Neural cell (in vitro differentiated cells): ENCODE measurements around the gene CGB8. TPM values are rescaled to one million over a fixed set of nuclear protein-coding genes. Genes with fewer than 3 reads are reported as not detected.

ENCODE experiments used
- H2AFZ ChIP-seq: fragments of 200-600, 300-800 bp; sonication (generic), shearing (Covaris generic); 2 replicates; pipeline ENCODE4 v1.6.0; 2014; ENCODE audit warnings: low read depth, mild to moderate bottlenecking, antibody characterized with exemption, low read length, moderate library complexity
- H3F3A ChIP-seq: fragments of 200-600 bp; shearing (Covaris generic); 2 replicates; pipeline ENCODE4 v1.6.1; 2016; ENCODE audit warnings: mild to moderate bottlenecking, moderate library complexity, mixed read lengths, antibody characterized with exemption, low read length; ENCODE audit not compliant: insufficient read depth, poor library complexity, severe bottlenecking
- H3K27ac ChIP-seq: fragments of 200-600, 300-800 bp; sonication (generic), shearing (Covaris generic); 2 replicates; pipeline ENCODE4 v1.5.1; 2014; ENCODE audit warnings: mild to moderate bottlenecking, low read length, moderate library complexity
- H3K27me3 ChIP-seq: fragments of 300-800, 200-600 bp; sonication (generic), shearing (Covaris generic); 2 replicates; pipeline ENCODE4 v1.6.0; 2014; ENCODE audit warnings: mild to moderate bottlenecking, low read depth, low read length, moderate library complexity; ENCODE audit not compliant: insufficient read depth
- H3K36me3 ChIP-seq: fragments of 300-800, 200-600 bp; sonication (generic), shearing (Covaris generic); 2 replicates; pipeline ENCODE4 v1.5.1; 2014; ENCODE audit warnings: mild to moderate bottlenecking, antibody characterized with exemption, low read length, moderate library complexity; ENCODE audit not compliant: insufficient read depth
- H3K4me2 ChIP-seq: fragments of 300-800, 200-600 bp; sonication (generic), shearing (Covaris generic); 2 replicates; pipeline ENCODE4 v1.6.0; 2014; ENCODE audit warnings: mild to moderate bottlenecking, low read length
- H3K4me3 ChIP-seq: fragments of 300-800, 200-600 bp; sonication (generic), shearing (Covaris generic); 2 replicates; pipeline ENCODE4 v1.5.1; 2014; ENCODE audit warnings: mild to moderate bottlenecking, low read length, moderate library complexity
- H3K79me2 ChIP-seq: fragments of 200-600 bp; shearing (Covaris generic); replicated peaks from 2 replicates; pipeline ENCODE4 v1.6.0; 2014; ENCODE audit warnings: mild to moderate bottlenecking, low read length, moderate library complexity; ENCODE audit not compliant: insufficient read depth
- H3K9ac ChIP-seq: fragments of 300-800, 200-600 bp; sonication (generic), shearing (Covaris generic); 2 replicates; pipeline ENCODE4 v1.6.1; 2016; ENCODE audit warnings: mild to moderate bottlenecking, low read length, mixed read lengths
- H3K9me2 ChIP-seq: fragments of 200-600 bp; shearing (Covaris generic); 2 replicates; pipeline ENCODE4 v1.6.1; 2016; ENCODE audit warnings: mild to moderate bottlenecking, low read length, mixed read lengths; ENCODE audit not compliant: insufficient read depth
- H3K9me3 ChIP-seq: fragments of 200-600, 300-800 bp; sonication (generic), shearing (Covaris generic); 2 replicates; pipeline ENCODE4 v1.6.1; 2016; ENCODE audit warnings: mild to moderate bottlenecking, mixed run types, low read length, moderate library complexity, mixed read lengths
- H4K20me1 ChIP-seq: fragments of 200-600 bp; shearing (Covaris generic); 2 replicates; pipeline ENCODE4 v1.6.1; 2016; ENCODE audit warnings: mild to moderate bottlenecking, mixed run types; ENCODE audit not compliant: insufficient read depth
- EP300 ChIP-seq: fragments of 450-650 bp; conservative IDR thresholded peaks from 2 replicates; pipeline ENCODE4 v1.6.1; 2014; ENCODE audit warnings: antibody characterized with exemption, mild to moderate bottlenecking, moderate library complexity; ENCODE audit not compliant: poor library complexity, severe bottlenecking
- EZH2 ChIP-seq: fragments of 200-600, 300-800 bp; shearing (Covaris generic), sonication (generic); IDR thresholded peaks from 2 replicates; pipeline ENCODE4 v1.6.1; 2014; ENCODE audit warnings: antibody characterized with exemption, low read length, borderline replicate concordance, mild to moderate bottlenecking; ENCODE audit not compliant: insufficient read depth, poor library complexity, severe bottlenecking
- MXI1 ChIP-seq: fragments of 450-650 bp; conservative IDR thresholded peaks from 2 replicates; pipeline ENCODE4 v1.6.1; 2014; ENCODE audit warnings: antibody characterized with exemption, mild to moderate bottlenecking; ENCODE audit not compliant: poor library complexity, severe bottlenecking
- POLR2AphosphoS5 ChIP-seq: IDR thresholded peaks from 2 replicates; pipeline ENCODE4 v1.6.1; 2012
- RAD21 ChIP-seq: fragments of 450-650 bp; conservative IDR thresholded peaks from 2 replicates; pipeline ENCODE4 v1.6.1; 2014; ENCODE audit warnings: antibody characterized with exemption, mild to moderate bottlenecking, moderate library complexity
- SMC3 ChIP-seq: fragments of 450-650 bp; conservative IDR thresholded peaks from 2 replicates; pipeline ENCODE4 v1.6.1; 2014; ENCODE audit warnings: antibody characterized with exemption, mild to moderate bottlenecking, moderate library complexity; ENCODE audit not compliant: poor library complexity
- TAF1 ChIP-seq: IDR thresholded peaks from 2 replicates; pipeline ENCODE4 v1.6.1; 2012; ENCODE audit warnings: low read depth
- polyA plus RNA-seq: library from polyadenylated mRNA; depleted of rRNA; stranded (reverse); fragments of >200 nt; gene quantifications from 2 replicates; pipeline ENCODE4 v1.2.3, GENCODE V29; 2014
- TF ChIP-seq, protein P1 (sequence below): fragments of 450-650 bp; IDR thresholded peaks from 2 replicates; pipeline ENCODE4 v1.5.1; 2014; ENCODE audit warnings: antibody characterized with exemption, mild to moderate bottlenecking, moderate library complexity; ENCODE audit not compliant: poor library complexity, severe bottlenecking
- TF ChIP-seq, protein P2 (sequence below): IDR thresholded peaks from 2 replicates; pipeline ENCODE4 v1.6.1; 2012; ENCODE audit warnings: borderline replicate concordance

The CGB8 gene
- polyA plus RNA-seq, 1 donor from 2014 or later: not detected

DNA sequence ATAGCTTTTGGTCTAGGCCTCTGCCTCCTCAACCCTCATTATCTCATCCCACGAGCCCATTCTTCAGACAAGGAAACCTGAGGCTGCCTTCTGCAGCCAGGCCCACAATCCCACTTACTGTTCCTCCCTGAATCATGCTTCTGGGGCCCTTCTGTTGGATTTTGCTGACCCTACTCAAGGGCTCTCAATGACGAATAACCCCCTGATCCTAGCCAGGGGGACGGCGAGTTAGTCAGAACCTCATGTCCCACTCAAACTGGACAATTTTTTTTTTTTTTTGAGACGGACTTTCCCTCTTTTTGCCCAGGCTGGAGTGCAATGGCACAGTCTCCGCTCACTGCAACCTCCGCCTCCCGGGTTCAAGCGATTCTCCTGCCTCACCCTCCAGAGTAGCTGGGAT, 26.8 kb downstream of the CGB8 start:
- no peaks in the 10 kb centered on the region for H4K20me1 ChIP-seq
- TF ChIP-seq, protein P1, sequence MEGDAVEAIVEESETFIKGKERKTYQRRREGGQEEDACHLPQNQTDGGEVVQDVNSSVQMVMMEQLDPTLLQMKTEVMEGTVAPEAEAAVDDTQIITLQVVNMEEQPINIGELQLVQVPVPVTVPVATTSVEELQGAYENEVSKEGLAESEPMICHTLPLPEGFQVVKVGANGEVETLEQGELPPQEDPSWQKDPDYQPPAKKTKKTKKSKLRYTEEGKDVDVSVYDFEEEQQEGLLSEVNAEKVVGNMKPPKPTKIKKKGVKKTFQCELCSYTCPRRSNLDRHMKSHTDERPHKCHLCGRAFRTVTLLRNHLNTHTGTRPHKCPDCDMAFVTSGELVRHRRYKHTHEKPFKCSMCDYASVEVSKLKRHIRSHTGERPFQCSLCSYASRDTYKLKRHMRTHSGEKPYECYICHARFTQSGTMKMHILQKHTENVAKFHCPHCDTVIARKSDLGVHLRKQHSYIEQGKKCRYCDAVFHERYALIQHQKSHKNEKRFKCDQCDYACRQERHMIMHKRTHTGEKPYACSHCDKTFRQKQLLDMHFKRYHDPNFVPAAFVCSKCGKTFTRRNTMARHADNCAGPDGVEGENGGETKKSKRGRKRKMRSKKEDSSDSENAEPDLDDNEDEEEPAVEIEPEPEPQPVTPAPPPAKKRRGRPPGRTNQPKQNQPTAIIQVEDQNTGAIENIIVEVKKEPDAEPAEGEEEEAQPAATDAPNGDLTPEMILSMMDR: no peak
- TF ChIP-seq POLR2AphosphoS5 (no peak), EP300 (no peak), MXI1 (no peak), SMC3 (no peak), TAF1 (no peak), EZH2 (no peak), RAD21 (no peak)
- TF ChIP-seq, protein P2, sequence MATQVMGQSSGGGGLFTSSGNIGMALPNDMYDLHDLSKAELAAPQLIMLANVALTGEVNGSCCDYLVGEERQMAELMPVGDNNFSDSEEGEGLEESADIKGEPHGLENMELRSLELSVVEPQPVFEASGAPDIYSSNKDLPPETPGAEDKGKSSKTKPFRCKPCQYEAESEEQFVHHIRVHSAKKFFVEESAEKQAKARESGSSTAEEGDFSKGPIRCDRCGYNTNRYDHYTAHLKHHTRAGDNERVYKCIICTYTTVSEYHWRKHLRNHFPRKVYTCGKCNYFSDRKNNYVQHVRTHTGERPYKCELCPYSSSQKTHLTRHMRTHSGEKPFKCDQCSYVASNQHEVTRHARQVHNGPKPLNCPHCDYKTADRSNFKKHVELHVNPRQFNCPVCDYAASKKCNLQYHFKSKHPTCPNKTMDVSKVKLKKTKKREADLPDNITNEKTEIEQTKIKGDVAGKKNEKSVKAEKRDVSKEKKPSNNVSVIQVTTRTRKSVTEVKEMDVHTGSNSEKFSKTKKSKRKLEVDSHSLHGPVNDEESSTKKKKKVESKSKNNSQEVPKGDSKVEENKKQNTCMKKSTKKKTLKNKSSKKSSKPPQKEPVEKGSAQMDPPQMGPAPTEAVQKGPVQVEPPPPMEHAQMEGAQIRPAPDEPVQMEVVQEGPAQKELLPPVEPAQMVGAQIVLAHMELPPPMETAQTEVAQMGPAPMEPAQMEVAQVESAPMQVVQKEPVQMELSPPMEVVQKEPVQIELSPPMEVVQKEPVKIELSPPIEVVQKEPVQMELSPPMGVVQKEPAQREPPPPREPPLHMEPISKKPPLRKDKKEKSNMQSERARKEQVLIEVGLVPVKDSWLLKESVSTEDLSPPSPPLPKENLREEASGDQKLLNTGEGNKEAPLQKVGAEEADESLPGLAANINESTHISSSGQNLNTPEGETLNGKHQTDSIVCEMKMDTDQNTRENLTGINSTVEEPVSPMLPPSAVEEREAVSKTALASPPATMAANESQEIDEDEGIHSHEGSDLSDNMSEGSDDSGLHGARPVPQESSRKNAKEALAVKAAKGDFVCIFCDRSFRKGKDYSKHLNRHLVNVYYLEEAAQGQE: no peak
- H3K79me2 ChIP-seq: no peaks in the 10 kb centered on the region
- H3K27me3 ChIP-seq: peaks cover 13% of the 10 kb centered on the region
- no peak overlapping the region for H3K4me3 ChIP-seq
- H3K4me2 ChIP-seq: no peak overlapping the region
- H3K27ac ChIP-seq: no peak overlapping the region
- no peak overlapping the region for H2AFZ ChIP-seq
- H3K9ac ChIP-seq: no peak overlapping the region
- no peaks in the 10 kb centered on the region for H3K9me2 ChIP-seq
- no peaks in the 10 kb centered on the region for H3K36me3 ChIP-seq
- H3K9me3 ChIP-seq: no peaks in the 10 kb centered on the region
- no peaks in the 10 kb centered on the region for H3F3A ChIP-seq

DNA sequence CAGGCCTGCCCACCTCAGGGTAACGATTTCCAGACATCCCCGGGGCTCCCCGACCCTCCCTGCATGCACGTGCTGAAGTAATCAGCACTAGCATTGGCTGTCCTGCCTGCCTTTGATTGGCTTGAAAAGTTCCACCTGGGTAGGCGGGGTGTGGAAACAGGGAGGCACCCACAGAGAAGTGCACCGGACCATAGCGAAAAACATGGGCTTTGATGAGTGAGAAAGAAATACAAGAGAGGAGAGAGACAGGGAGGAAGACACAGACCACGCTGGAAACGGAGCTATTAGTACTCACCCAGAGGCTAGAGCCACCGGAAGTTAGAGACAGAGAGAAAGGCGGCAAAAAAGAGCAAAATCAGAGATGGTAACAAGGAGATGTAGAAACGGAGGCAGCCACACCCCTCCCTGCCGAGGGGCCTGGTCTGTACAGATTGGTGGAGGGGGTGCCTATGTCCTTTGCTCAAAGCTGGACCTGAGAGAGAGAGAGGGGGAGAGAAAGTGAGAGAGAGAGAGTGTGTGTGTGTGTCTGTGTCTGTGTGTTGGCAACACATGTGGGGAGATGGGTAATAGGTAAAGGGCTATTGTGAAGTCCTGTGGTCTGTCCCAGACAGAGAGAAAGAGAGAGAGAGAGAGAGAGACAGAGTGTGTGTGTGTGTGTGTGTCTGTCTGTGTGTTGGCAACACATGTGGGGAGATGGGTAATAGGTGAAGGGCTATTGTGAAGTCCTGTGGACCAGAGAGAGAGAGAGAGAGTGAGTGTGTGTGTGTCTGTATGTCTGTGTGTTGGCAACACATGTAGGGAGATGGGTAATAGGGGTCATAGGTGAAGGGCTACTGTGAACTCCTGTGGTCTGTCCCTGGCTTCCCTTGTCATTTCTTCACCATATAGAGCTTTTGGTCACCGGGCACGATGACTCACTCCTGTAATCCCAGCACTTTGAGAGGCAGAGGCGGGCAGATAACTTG, 27.7 kb downstream of the CGB8 start:
- Histone ChIP-seq H3K9me2 (no peaks in the 10 kb centered on the region), H3K27me3 (peaks cover 13% of the 10 kb centered on the region), H3K4me2 (no peak overlapping the region), H4K20me1 (no peaks in the 10 kb centered on the region), H3K9me3 (no peaks in the 10 kb centered on the region), H3K27ac (no peak overlapping the region), H3K36me3 (no peaks in the 10 kb centered on the region), H3K9ac (no peak overlapping the region), H3K4me3 (no peak overlapping the region), H2AFZ (no peak overlapping the region), H3F3A (no peaks in the 10 kb centered on the region), H3K79me2 (no peaks in the 10 kb centered on the region)
- TF ChIP-seq, protein P2: no peak
- TF ChIP-seq SMC3: no peak
- TF ChIP-seq RAD21: no peak
- TF ChIP-seq, protein P1: no peak
- no peak for TF ChIP-seq EZH2
- no peak for TF ChIP-seq TAF1
- TF ChIP-seq EP300: no peak
